Subcutaneous preadipocyte (primary cell): Measurements from ENCODE around the gene TCF7L1. TPM values are rescaled to one million over a fixed set of nuclear protein-coding genes. Genes with fewer than 3 reads are reported as not detected.

ENCODE experiments used
- small RNA-seq: library from RNA; depleted of rRNA; stranded (forward); fragments of <200 nt; gene quantifications from one replicate; pipeline ENCODE3, GENCODE V24; 2012
- total RNA-seq: library from RNA; depleted of rRNA; stranded (reverse); fragments of >200 nt; gene quantifications from 2 replicates; pipeline ENCODE4 v1.2.3, GENCODE V29; 2012

The TCF7L1 gene
- 1.8 and 2.2 TPM in 2 replicates for total RNA-seq

GRCh38 chr2:85132834-85133637 is at the start of gene TCF7L1:
TSS of gene TCF7L1 (plus strand) at chr2:85133392. CDS start at chr2:85133685, 293 bp downstream.

GRCh38 chr2:85327822-85328617 is 194.8 kb downstream of the TCF7L1 start, which contains the start of gene TGOLN2:
TSS of gene TGOLN2 (minus strand) at chr2:85327989. CDS start at chr2:85327962, 27 bp downstream.

GRCh38 chr2:85354286-85355072 is 221.3 kb downstream of the TCF7L1 start, which contains the start of the genes ELMOD3 and RETSAT:
TSS of gene ELMOD3 (plus strand) at chr2:85354769. CDS start at chr2:85357199, 2,430 bp downstream.
TSS of gene RETSAT (minus strand) at chr2:85354528. CDS start at chr2:85354507, 21 bp downstream.

Small RNAs within 50 kb of the gene (small RNA-seq; reads per million reads assigned to genes)
- gene AC093162.1 (not detected), gene RF00019 (not detected), gene RNU6-674P (not detected)

Other genes starting within 250 kb of the TCF7L1 start
- 5,279 and 7,883 TPM in 2 replicates for gene TMSB10, start 227.7 kb upstream of the TCF7L1 start, total RNA-seq
- gene KCMF1, start 162.2 kb upstream of the TCF7L1 start, total RNA-seq = 34.5 and 45.2 TPM in 2 replicates
- gene TGOLN2, start 194.6 kb downstream of the TCF7L1 start, total RNA-seq = 72.8 and 78.6 TPM in 2 replicates
- gene RETSAT, start 221.1 kb downstream of the TCF7L1 start, total RNA-seq = 41.5 and 45.5 TPM in 2 replicates
- gene ELMOD3, start 221.4 kb downstream of the TCF7L1 start, total RNA-seq = 12.5 and 15.6 TPM in 2 replicates